K562 (cell line): ENCODE measurements around the gene ARHGAP31. TPM values are rescaled to one million over a fixed set of nuclear protein-coding genes. Genes with fewer than 3 reads are reported as not detected.

Experiments used
- ATAC-seq: fragments of 200-7000 bp; cut with Tn5 transposase; 3 replicates; pipeline ENCODE4 v1.9.1; 2020; ENCODE audit warnings: moderate library complexity
- BruUV-seq: library from RNA; stranded (reverse); fragments of 400-500 nt; replicated peaks from 2 replicates; lab custom pipeline; 2021; lab: Mats Ljungman, UMichigan
- CTCF ChIA-PET: fragments of 300-600 bp; formaldehyde crosslinking; extraction: SDS; loops from one replicate; lab custom pipeline; 2021; ENCODE audit warnings: low intra/inter-chr PET ratio; lab: Yijun Ruan, JAX
- POLR2A ChIA-PET: fragments of 300-600, 350-650 bp; sonication (Branson Sonifier 250); formaldehyde crosslinking; extraction: SDS; loops from one replicate; lab custom pipeline; 2021; ENCODE audit warnings: antibody characterized with exemption, inconsistent platforms; lab: Yijun Ruan, JAX
- DNase-seq, 4 experiments: peaks; one replicate each; pipeline versions ENCODE4 v3.0.0 to v3.0.0-alpha.2; 2011 to 2018; ENCODE audit warnings: low spot score in 3 of 4, mixed read lengths in 3 of 4; ENCODE audit errors: extremely low read depth in 1 of 4
- FAIRE-seq: peaks from 2 replicates; lab custom pipeline; 2011; peaks lifted over from hg19 to GRCh38; lab: Jason Lieb, UNC
- H2AFZ ChIP-seq: 2 replicates; pipeline ENCODE4 v1.6.0; 2011; ENCODE audit warnings: low read depth, low read length, control low read depth, inconsistent platforms
- H3K27ac ChIP-seq: fragments of 200-600 bp; 3 replicates; pipeline ENCODE4 v1.8.0; 2011; ENCODE audit warnings: low read depth, mild to moderate bottlenecking, control low read depth, inconsistent platforms, low read length, moderate library complexity, mixed read lengths; ENCODE audit errors: extremely low read depth
- H3K27me3 ChIP-seq, 2 experiments: fragments of 300-600 bp in 1 of 2; 2 replicates in 1 of 2; 3 replicates in 1 of 2; pipeline versions ENCODE4 v1.6.0 to v1.8.0; 2011; ENCODE audit warnings: inconsistent platforms in 2 of 2, low read length in 2 of 2, mild to moderate bottlenecking in 1 of 2, mixed read lengths in 1 of 2, moderate library complexity in 1 of 2; ENCODE audit not compliant: control insufficient read depth in 2 of 2, insufficient read depth in 2 of 2
- H3K36me3 ChIP-seq: fragments of 300-600 bp; 3 replicates; pipeline ENCODE4 v1.8.0; 2011; ENCODE audit warnings: mild to moderate bottlenecking, low read length, inconsistent platforms; ENCODE audit not compliant: control insufficient read depth, insufficient read depth
- H3K4me1 ChIP-seq, 2 experiments: fragments of 200-600 bp in 1 of 2; replicated peaks in 1 of 2; 2 replicates in 1 of 2; 3 replicates in 1 of 2; pipeline versions ENCODE4 v1.5.1 to v1.8.0; 2011; ENCODE audit warnings: inconsistent platforms in 2 of 2, low read length in 2 of 2, mild to moderate bottlenecking in 1 of 2, mixed read lengths in 1 of 2, moderate library complexity in 1 of 2; ENCODE audit not compliant: control insufficient read depth in 2 of 2, insufficient read depth in 2 of 2
- H3K4me2 ChIP-seq: 2 replicates; pipeline ENCODE4 v1.6.1; 2011; ENCODE audit warnings: low read length, control low read depth, inconsistent platforms, mixed read lengths; ENCODE audit not compliant: insufficient read depth
- H3K4me3 ChIP-seq: fragments of 200-600 bp; sonication (generic), shearing (Covaris generic); 2 replicates; pipeline ENCODE4 v1.5.1; 2016; ENCODE audit warnings: control low read depth, inconsistent platforms
- H3K79me2 ChIP-seq: fragments of 200-600 bp; 3 replicates; pipeline ENCODE4 v1.8.0; 2011; ENCODE audit warnings: low read length, inconsistent platforms; ENCODE audit not compliant: control insufficient read depth, insufficient read depth
- H3K9ac ChIP-seq, 2 experiments: 2 replicates each; pipeline versions ENCODE4 v1.6.0 to v1.6.1; 2011; ENCODE audit warnings: low read depth in 2 of 2, low read length in 2 of 2, control low read depth in 1 of 2, inconsistent platforms in 1 of 2, mild to moderate bottlenecking in 1 of 2, mixed read lengths in 1 of 2; ENCODE audit not compliant: insufficient read depth in 1 of 2
- H3K9me1 ChIP-seq: one replicate; pipeline ENCODE4 v1.6.0; 2011; ENCODE audit warnings: inconsistent platforms, mild to moderate bottlenecking, low read length, moderate library complexity; ENCODE audit not compliant: control insufficient read depth, insufficient read depth
- H3K9me3 ChIP-seq: replicated peaks from 2 replicates; pipeline ENCODE4 v1.5.1; 2011; ENCODE audit warnings: low read depth, low read length, inconsistent platforms; ENCODE audit not compliant: control insufficient read depth, insufficient read depth
- H4K20me1 ChIP-seq: replicated peaks from 2 replicates; pipeline ENCODE4 v1.6.1; 2011; ENCODE audit warnings: low read length, inconsistent platforms, mixed read lengths; ENCODE audit not compliant: control insufficient read depth, insufficient read depth
- ELF4 ChIP-seq: fragments of 450-650 bp; formaldehyde crosslinking; IDR thresholded peaks from 2 replicates; pipeline ENCODE4 v1.4.0; 2022; ENCODE audit warnings: missing genetic modification characterization
- FOXM1 ChIP-seq, 2 experiments: fragments of 450-650 bp in 1 of 2; sonication (generic) in 1 of 2; formaldehyde crosslinking in 1 of 2; IDR thresholded peaks; 2 replicates each; pipeline versions ENCODE4 v1.6.1 to v1.9.0; 2017 to 2022; ENCODE audit warnings: low read depth in 2 of 2, mild to moderate bottlenecking in 2 of 2, missing genetic modification reagents in 1 of 2, moderate library complexity in 1 of 2
- SUPT5H ChIP-seq: fragments of 450-650 bp; IDR thresholded peaks from 2 replicates; pipeline ENCODE4 v1.6.1; 2016
- WGBS: fragments of 100-300 bp; shearing (Covaris generic); methylation state at CpG from one replicate; pipeline ENCODE4 v1.1.6; 2016; ENCODE audit warnings: low coverage, mixed read lengths; ENCODE audit not compliant: insufficient coverage; ENCODE audit errors: missing lambda C conversion rate; 5-methylcytosine and 5-hydroxymethylcytosine counted together
- in situ Hi-C: fragments of 300-500 bp; cut with MboI; formaldehyde crosslinking; loops from 4 replicates; pipeline ENCODE4 v1.15.0; 2018; ENCODE audit warnings: inconsistent platforms, mixed read lengths
- intact Hi-C: fragments of 100-400 bp; cut with micrococcal nuclease; formaldehyde crosslinking; loops from 2 replicates; pipeline ENCODE4 v1.14.2; 2022
- polyA plus RNA-seq, 8 experiments: library from polyadenylated mRNA; depleted of rRNA in 4 of 8; stranded (reverse) in 5 of 8; unstranded in 3 of 8; fragments of >200 nt; fragmentation: Nextera tagmentation in 2 of 8; fragmentation: Illumina TruSeq in 1 of 8; extraction: Ambion mirVana in 2 of 8; extraction: Trizol in 1 of 8; gene quantifications; 2 replicates each; pipeline versions ENCODE4 v1.2.1 to v1.2.3, GENCODE V29; 2011 to 2014; ENCODE audit warnings: inconsistent platforms in 1 of 8, missing spikeins in 1 of 8
- total RNA-seq, 7 experiments: library from RNA; depleted of rRNA in 6 of 7; stranded (reverse); fragments of >200 nt in 6 of 7; fragmentation: Illumina TruSeq in 2 of 7; extraction: Trizol in 2 of 7; gene quantifications; 2 replicates each; pipeline versions ENCODE4 v1.2.1 to v1.2.3, GENCODE V29; 2011 to 2021; ENCODE audit warnings: low replicate concordance in 1 of 7

The ARHGAP31 gene
- total and polyA plus RNA-seq, 9 of the 15 experiments (the other 6 are each of a cell fraction or from before 2014, with no cell fraction given): under 0.01 to 0.13 (median 0.06) TPM; not detected in 5

DNA sequence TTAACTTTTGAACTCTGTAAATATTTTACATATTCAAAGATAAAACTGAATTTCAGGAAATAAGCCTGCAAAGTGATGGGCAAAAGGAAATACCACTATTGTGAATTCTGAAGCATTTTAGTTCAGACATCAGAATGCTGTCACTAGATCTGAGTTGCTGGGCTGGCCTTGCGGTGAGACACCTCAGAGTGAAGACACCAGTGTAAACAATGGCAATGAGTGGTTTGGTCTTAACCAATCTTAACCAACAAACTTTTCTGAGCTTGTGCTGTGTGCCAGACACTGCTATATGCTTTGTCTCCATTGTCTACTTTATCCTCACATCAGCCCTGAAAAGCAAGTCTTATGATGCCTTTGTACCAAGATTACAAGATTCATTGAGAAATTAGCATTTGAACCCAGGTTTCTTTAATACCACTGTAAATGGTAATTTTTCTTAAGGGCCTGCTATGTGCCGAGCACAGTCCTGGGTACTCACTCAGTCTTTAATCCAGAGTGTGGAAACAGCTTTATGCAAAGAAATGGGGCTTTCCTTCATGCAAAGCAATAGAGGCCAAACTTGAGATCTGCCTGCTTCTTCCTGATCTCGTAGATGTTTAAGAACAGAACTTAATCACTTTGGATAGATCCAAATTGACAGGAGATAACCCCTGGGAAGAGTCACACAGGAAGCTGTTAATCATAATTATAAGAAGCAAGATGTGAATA is 114.2 kb downstream of the ARHGAP31 start (continued):
- TF ChIP-seq FOXM1 (IDR thresholded peaks at IDR 0.05; ENCODE audit: low read depth) (no peak), FOXM1 (CRISPR knock-in tag; IDR thresholded peaks at IDR 0.05; ENCODE audit: low read depth) (no peak), ELF4 (CRISPR knock-in tag) (no peak)

DNA sequence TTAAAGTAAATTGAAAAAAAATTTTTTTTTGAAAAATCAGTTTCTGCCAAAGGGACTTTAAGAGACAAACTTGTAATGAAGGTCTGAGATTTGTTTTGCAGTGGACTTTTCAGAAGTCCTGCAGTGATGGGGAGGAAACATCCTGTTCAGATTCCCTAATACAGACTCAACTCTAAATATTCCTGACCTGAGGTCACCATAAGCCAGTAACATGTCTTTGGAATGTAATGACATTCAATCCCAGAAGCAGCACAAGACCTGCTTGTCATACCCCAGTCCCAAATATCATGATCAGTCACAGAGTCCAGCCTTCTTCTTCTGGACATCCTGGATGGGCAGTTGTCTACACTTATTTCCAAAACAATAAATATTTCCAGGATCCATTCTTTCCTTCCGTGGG is 115.7 kb downstream of the ARHGAP31 start:
- ATAC-seq: no peak
- no peak for FAIRE-seq
- WGBS: 0% methylated on average over 1 of the region's 1 CpG
- Histone ChIP-seq H3K27ac (no peak overlapping the region), H3K4me2 (no peak overlapping the region), H3K4me3 (no peak overlapping the region), H3K9me1 (no peaks in the 10 kb centered on the region), H3K36me3 (no peaks in the 10 kb centered on the region), H3K27me3 (peaks cover 0 to 10% of the 10 kb centered on the region in 2 experiments; a peak in 2 of 5 replicates), H3K79me2 (no peaks in the 10 kb centered on the region), H4K20me1 (no peaks in the 10 kb centered on the region), H3K9ac (no peak overlapping the region), H3K9me3 (no peaks in the 10 kb centered on the region), H2AFZ (no peak overlapping the region), H3K4me1 (peaks cover 5 to 8% of the 10 kb centered on the region in 2 experiments; a peak in 3 of 5 replicates)
- BruUV-seq: no TSS peak
- no peak for DNase-seq
- intact Hi-C loops: no loop called here
- ChIA-PET CTCF (no interaction called here), POLR2A (interaction anchor here (0.6 kb wide), 1 partner anchor 948 kb away, joined by 3 read pairs; no protein-coding TSS in a partner anchor)
- no peak for TF ChIP-seq SUPT5H
- in situ Hi-C loops: no loop called here
